Left lung (tissue), 10 donors: ENCODE measurements around the gene SIPA1L3. TPM values are rescaled to one million over a fixed set of nuclear protein-coding genes. Genes with fewer than 3 reads are reported as not detected.
"Not testable (repeated sequence)": the region's sequence is repeated elsewhere in the genome, so short reads cannot be mapped to it uniquely, and the experiment has no call there.

Source experiments
- ATAC-seq: fragments of 200-7000 bp; cut with Tn5 transposase; one replicate; pipeline ENCODE4 v1.9.1; 2020; ENCODE audit warnings: moderate library complexity
- DNase-seq, 4 donors: peaks; one replicate each; pipeline ENCODE4 v3.0.0-alpha.2; 2013 to 2020
- H3K27ac ChIP-seq, 2 donors: fragments of 200-600 bp; sonication (generic) in 1 of 2; one replicate each; pipeline versions ENCODE4 v1.5.0 to v1.8.0; 2020 to 2021
- H3K27me3 ChIP-seq, 2 donors: fragments of 200-600 bp; sonication (generic) in 1 of 2; one replicate each; pipeline versions ENCODE4 v1.5.0 to v1.8.0; 2020 to 2021
- H3K36me3 ChIP-seq, 2 donors: fragments of 200-600 bp; sonication (generic) in 1 of 2; one replicate each; pipeline versions ENCODE4 v1.5.0 to v1.8.0; 2020 to 2021
- H3K4me1 ChIP-seq, 2 donors: fragments of 200-600 bp; one replicate each; pipeline ENCODE4 v1.8.0; 2021
- H3K4me3 ChIP-seq, 2 donors: fragments of 200-600 bp; sonication (generic) in 1 of 2; one replicate each; pipeline versions ENCODE4 v1.5.0 to v1.8.0; 2020 to 2021; ENCODE audit warnings: mild to moderate bottlenecking in 1 of 2
- H3K9me3 ChIP-seq, 2 donors: fragments of 200-600 bp; sonication (generic) in 1 of 2; one replicate each; pipeline versions ENCODE4 v1.5.0 to v1.8.0; 2020 to 2021
- intact Hi-C, 2 donors: fragments of 100-400 bp; cut with DNase I; formaldehyde crosslinking; loops; one replicate each; pipeline versions ENCODE4 v1.11.2 to v1.14.2; 2022
- polyA plus RNA-seq, 6 donors: library from polyadenylated mRNA; unstranded; fragments of 120-200 nt; gene quantifications; one replicate each; pipeline ENCODE4 v1.2.1, GENCODE V29; 2013; ENCODE audit not compliant: insufficient read length in 6 of 6
- total RNA-seq, 2 donors: library from RNA; stranded (reverse); fragmentation: NEBNext Ultra II Directional; extraction: Animal tissue kit (Norgen Biotek cat#: 25700); gene quantifications; one replicate each; pipeline ENCODE4 v1.2.1, GENCODE V29; 2021
- TF ChIP-seq, protein P1 (sequence below), 2 donors: fragments of 200-600 bp; sonication (generic) in 1 of 2; IDR thresholded peaks; one replicate each; pipeline versions ENCODE4 v1.5.0 to v1.8.0; 2021; ENCODE audit warnings: antibody characterized with exemption in 2 of 2
- donor health status: DM: no; HTN: yes; CAD: no.
- donor health status: DM: no; HTN: no; CAD: no.

Gene SIPA1L3
- total and polyA plus RNA-seq, 8 donors = 22.7 to 59.0 (median 27.4) TPM

DNA sequence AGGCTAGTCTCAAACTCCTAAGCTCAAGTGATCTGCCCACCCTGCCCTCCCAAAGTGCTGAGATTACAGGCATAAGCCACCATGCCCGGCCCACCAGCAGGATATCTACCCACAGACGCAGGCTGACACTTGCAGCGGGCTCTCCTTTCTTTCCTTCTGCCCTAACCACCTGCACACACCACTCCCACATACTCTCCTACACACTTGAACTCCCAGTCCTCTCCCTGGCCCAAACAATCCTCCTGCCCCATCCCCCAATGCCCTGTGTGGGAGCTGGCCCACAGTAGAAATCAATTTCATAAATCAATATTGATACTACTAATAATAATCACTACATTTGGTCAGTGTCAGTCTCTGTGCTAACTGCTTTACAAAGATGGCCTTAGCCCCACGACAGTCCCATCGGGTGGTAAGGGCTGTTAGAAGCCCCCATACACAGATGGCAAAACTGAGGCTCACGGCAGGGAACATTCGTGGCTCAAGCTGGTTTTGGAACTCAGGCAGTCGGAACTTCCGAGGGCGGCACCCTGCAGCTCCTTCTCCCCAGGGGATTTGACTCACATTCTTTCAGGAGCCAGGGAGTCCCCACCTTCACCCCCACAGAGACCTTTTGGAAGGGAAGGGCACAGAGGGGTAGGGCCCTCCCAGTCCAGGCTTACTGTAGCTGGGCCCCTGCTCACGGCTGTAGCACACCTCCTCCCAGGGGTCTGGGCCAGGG lies 320.4 kb downstream of the SIPA1L3 start:
- Histone ChIP-seq H3K27ac (no peak overlapping the region), H3K9me3 (no peaks in the 10 kb centered on the region), H3K27me3 (peaks cover 46 to 97% of the 10 kb centered on the region in 2 donors), H3K4me3 (no peak overlapping the region), H3K36me3 (no peaks in the 10 kb centered on the region), H3K4me1 (peaks cover 7 to 18% of the 10 kb centered on the region in 2 donors)
- DNase-seq (no peak), ATAC-seq (no peak)
- intact Hi-C loops = loop anchor here in 1 of 2 donors (10.0 kb wide), 1 partner anchor 323 kb away; the partner anchor contains the start of genes SIPA1L3 and WDR87
- TF ChIP-seq, protein P1, sequence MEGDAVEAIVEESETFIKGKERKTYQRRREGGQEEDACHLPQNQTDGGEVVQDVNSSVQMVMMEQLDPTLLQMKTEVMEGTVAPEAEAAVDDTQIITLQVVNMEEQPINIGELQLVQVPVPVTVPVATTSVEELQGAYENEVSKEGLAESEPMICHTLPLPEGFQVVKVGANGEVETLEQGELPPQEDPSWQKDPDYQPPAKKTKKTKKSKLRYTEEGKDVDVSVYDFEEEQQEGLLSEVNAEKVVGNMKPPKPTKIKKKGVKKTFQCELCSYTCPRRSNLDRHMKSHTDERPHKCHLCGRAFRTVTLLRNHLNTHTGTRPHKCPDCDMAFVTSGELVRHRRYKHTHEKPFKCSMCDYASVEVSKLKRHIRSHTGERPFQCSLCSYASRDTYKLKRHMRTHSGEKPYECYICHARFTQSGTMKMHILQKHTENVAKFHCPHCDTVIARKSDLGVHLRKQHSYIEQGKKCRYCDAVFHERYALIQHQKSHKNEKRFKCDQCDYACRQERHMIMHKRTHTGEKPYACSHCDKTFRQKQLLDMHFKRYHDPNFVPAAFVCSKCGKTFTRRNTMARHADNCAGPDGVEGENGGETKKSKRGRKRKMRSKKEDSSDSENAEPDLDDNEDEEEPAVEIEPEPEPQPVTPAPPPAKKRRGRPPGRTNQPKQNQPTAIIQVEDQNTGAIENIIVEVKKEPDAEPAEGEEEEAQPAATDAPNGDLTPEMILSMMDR (IDR thresholded peaks at IDR 0.05) = no peak

DNA sequence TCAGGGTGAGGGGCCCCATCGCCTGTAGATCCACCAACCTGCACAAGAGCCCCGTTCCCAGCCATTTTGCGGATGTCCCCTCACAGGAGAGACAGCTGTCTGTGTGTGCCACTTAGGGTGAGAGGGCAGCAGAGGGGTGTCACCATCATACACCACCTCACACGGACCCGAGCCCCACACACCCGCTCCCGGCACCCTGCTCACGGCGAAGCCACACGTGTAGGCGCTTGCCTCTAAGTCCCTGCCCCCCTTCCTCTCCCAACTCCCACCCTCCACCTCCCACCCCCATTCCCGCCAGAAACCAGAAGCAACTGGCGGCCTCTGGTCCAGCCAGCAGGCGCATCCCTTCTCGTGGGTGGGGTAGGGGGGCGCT lies 321.0 kb downstream of the SIPA1L3 start:
- no peaks in the 10 kb centered on the region for H3K9me3 ChIP-seq
- H3K27me3 ChIP-seq = peaks cover 42 to 96% of the 10 kb centered on the region in 2 donors
- no peak for ATAC-seq
- H3K4me1 ChIP-seq = peaks cover 7 to 18% of the 10 kb centered on the region in 2 donors
- no peak for DNase-seq
- no peak overlapping the region for H3K27ac ChIP-seq
- no peak overlapping the region for H3K4me3 ChIP-seq
- TF ChIP-seq, protein P1 (IDR thresholded peaks at IDR 0.05) = no peak
- no peaks in the 10 kb centered on the region for H3K36me3 ChIP-seq
- intact Hi-C loops = loop anchor here in 1 of 2 donors (10.0 kb wide), 1 partner anchor 323 kb away; the partner anchor contains the start of genes SIPA1L3 and WDR87

DNA sequence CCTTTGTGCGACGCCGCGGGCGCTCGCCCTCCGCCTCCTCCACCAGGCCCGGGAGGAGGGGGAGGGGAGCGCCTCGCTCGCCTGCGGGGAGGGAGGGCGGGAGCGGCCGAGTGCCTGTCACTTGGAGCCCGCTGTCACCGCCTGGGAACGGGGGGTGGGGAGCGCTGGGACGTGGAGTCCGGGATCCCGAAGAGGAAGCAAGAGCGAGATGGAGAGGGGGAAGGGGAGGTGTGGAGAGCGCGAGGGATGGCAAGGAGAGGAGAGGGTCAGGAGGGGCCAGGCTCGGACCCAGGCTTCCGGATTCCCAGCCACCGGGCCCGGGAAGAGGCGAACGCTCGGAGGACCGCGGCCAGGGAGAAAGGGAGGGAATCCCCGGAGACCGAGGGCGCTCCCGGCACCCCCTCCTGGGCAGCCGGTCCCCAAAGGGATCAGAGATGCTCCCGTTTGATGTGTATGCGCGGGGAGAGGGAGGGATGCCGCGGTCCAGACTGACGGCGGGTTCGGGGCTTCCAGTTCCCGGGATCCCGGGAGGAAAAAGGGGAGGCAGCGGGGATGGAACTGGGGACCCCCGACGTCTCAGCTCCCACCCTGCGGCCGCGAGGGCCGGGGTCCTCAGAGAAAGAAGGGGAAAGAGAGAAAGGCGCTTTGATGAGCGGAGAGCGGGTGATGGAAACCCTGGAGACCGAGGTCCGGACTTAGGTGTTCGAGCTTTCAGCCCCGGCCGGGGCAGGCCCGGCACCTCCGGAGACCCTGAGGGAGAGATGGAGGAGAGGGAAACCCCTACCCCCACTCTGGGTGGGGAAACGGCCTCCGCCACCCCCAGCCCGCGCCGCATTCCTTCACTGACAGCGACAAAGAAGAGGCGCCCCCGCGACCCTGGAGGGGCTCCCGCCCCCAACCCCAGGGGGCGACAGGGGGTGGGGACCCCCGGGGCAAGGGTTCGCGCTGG lies 321.8 kb downstream of the SIPA1L3 start:
- ATAC-seq (no peak), DNase-seq (peak in 1 of 4 donors; percentile 37)
- Histone ChIP-seq H3K9me3 (no peaks in the 10 kb centered on the region), H3K4me3 (no peak overlapping the region), H3K4me1 (peaks cover 7 to 15% of the 10 kb centered on the region in 2 donors), H3K27me3 (peaks cover 34 to 94% of the 10 kb centered on the region in 2 donors), H3K36me3 (no peaks in the 10 kb centered on the region), H3K27ac (no peak overlapping the region)
- TF ChIP-seq, protein P1 (IDR thresholded peaks at IDR 0.05) = no peak
- intact Hi-C loops = loop anchor here in 1 of 2 donors (10.0 kb wide), 1 partner anchor 324 kb away; the partner anchor contains the start of genes SIPA1L3 and WDR87

DNA sequence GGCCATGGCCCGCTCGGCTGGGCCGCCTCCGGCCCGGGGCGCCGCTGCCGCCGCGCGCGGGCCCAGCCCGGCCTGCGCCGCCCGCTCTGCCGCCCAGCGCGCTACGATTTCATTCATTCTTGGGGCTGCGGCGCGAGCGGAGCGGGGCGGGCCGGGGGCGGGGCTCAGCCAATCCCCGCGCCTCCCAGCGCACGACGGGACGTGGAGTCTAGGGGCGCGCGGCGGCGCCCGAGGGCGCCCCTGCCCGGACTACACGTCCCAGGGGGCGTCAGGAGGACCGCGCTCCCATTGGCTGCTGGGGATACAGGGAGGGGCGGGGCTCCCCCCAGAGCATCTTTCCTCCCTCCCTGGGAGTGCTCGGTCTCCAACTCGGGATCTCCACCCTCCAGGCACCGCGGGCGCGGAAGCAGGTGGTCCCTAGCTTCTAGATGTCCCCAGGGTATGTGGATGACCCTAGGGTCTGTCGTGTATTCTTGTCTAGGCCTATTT lies 322.6 kb downstream of the SIPA1L3 start:
- Histone ChIP-seq H3K27ac (no peak overlapping the region), H3K36me3 (no peaks in the 10 kb centered on the region), H3K4me3 (no peak overlapping the region), H3K4me1 (peaks cover 4 to 8% of the 10 kb centered on the region in 2 donors), H3K9me3 (no peaks in the 10 kb centered on the region), H3K27me3 (peaks cover 30 to 85% of the 10 kb centered on the region in 2 donors)
- ATAC-seq (peak; percentile 66), DNase-seq (peak in 2 of 4 donors; percentile 59 to 87)
- intact Hi-C loops = loop anchor here in 1 of 2 donors (10.0 kb wide), 1 partner anchor 325 kb away; the partner anchor contains the start of genes SIPA1L3 and WDR87
- TF ChIP-seq, protein P1 (IDR thresholded peaks at IDR 0.05) = no peak

DNA sequence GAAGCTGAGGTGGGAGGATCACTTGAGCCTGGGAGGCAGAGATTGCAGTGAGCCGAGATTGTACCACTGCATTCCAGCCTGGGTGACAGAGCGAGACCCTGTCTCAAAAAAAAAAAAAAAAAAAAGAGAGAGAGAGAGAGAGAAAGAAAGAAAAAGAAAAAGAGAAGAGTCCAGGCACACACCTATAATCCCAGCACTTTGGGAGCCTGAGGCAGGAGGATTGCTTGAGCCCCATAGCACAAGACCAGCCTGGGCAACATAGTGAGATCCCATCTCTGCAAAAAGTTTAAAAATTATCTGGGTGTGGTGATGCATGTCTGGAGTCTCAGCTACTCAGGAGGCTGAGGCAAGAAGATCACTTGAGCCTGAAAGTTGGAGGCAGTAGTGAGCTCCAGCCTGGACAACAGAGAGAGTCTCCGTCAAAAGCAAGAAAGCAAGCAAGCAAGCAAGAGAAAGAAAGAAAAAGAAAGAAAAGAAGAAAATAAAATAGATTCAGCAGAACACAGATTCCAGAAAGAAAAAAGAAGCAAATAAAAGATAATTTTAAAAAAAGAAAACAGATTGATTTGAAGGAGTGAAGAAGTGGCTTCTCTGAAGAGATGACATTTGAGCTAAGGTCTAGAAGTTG lies 323.6 kb downstream of the SIPA1L3 start:
- DNase-seq, H3K36me3 ChIP-seq, H3K9me3 ChIP-seq, intact Hi-C loops, H3K4me3 ChIP-seq, H3K4me1 ChIP-seq, H3K27ac ChIP-seq, ATAC-seq: not testable (repeated sequence)
- peaks cover 30 to 75% of the 10 kb centered on the region in 2 donors for H3K27me3 ChIP-seq
